Activated CD4-positive, alpha-beta T cell treated with anti-CD3 and anti-CD28 coated beads, Interleukin-2, amount 10 ng/mL, durations not matched to agents 7 days and 5 days (primary cell): ENCODE measurements around the gene TMSB4X. TPM values are rescaled to one million over a fixed set of nuclear protein-coding genes. Genes with fewer than 3 reads are reported as not detected.

Experiments used
- CTCF ChIA-PET: fragments of 350-600 bp; sonication (Branson Sonifier 250); formaldehyde crosslinking; loops from one replicate; lab custom pipeline; 2021; ENCODE audit warnings: antibody characterized with exemption; lab: Charles Lee
- POLR2A ChIA-PET: fragments of 350-600 bp; sonication (Branson Sonifier 250); formaldehyde crosslinking; loops from one replicate; lab custom pipeline; 2021; ENCODE audit warnings: antibody characterized with exemption; lab: Charles Lee
- DNase-seq: peaks from one replicate; pipeline ENCODE4 v3.0.0-alpha.2; 2020
- H3K27ac Mint-ChIP-seq: one replicate; pipeline ENCODE4 v1.8.0; 2021; ENCODE audit warnings: mild to moderate bottlenecking, moderate library complexity, mixed read lengths
- H3K27me3 Mint-ChIP-seq: one replicate; pipeline ENCODE4 v1.8.0; 2021; ENCODE audit warnings: mixed read lengths
- H3K36me3 Mint-ChIP-seq: one replicate; pipeline ENCODE4 v1.8.0; 2021; ENCODE audit warnings: low read depth, mixed read lengths
- H3K4me1 Mint-ChIP-seq: one replicate; pipeline ENCODE4 v1.8.0; 2021; ENCODE audit warnings: mixed read lengths
- H3K4me3 Mint-ChIP-seq: one replicate; pipeline ENCODE4 v1.8.0; 2021; ENCODE audit warnings: mild to moderate bottlenecking, moderate library complexity, mixed read lengths
- H3K9me3 Mint-ChIP-seq: one replicate; pipeline ENCODE4 v1.8.0; 2021; ENCODE audit warnings: mixed read lengths
- total RNA-seq, 2 experiments: library from RNA; stranded (reverse); gene quantifications; one replicate each; pipeline ENCODE4 v1.2.3, GENCODE V29; 2021

Gene TMSB4X
- total RNA-seq, 2 experiments from 2014 or later, result 9,113 to 9,418 TPM

DNA sequence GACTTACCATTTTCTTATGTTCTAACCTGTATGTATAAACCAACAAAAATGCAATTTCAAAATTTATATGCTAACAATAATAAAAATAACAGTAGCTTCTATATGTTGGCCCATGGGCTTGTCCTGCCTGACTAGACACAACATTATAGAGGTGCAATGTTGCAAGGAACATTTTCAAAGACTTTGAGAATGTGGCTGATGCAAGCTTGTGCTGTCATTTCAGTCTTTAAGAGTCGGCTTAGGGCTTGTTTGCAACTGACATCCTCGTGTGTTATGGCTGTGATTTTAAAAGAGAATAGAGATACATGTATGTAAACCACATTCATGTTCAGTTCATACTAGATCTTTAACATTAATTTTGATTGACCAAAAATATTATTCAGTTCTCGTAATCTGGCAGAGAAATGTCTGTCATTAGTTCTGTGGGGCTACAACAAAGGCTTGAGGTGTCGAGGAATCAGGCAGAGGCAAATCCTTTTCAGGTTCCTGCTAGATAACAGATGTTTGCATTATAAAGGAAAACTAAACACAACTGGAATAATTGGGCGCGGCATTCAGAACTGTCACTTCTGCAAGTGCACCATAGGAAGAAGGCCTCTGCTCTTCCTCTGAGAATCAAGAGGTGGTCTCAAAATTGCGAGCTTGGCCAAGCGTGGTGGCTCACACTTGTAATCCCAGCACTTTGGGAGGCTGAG, 13.1 kb downstream of the TMSB4X start:
- H3K27ac Mint-ChIP-seq, result no peak overlapping the region
- H3K9me3 Mint-ChIP-seq, result peaks cover 10% of the 10 kb centered on the region
- H3K4me1 Mint-ChIP-seq, result peaks cover 62% of the 10 kb centered on the region
- CTCF ChIA-PET, result interaction anchor here (1.1 to 1.5 kb wide), 2 partner anchors 89 to 104 kb away, joined by 3 to 4 read pairs; no protein-coding TSS in a partner anchor
- no peak overlapping the region for H3K4me3 Mint-ChIP-seq
- POLR2A ChIA-PET, result no interaction called here
- H3K27me3 Mint-ChIP-seq, result no peaks in the 10 kb centered on the region
- peaks cover 17% of the 10 kb centered on the region for H3K36me3 Mint-ChIP-seq
- no peak for DNase-seq

DNA sequence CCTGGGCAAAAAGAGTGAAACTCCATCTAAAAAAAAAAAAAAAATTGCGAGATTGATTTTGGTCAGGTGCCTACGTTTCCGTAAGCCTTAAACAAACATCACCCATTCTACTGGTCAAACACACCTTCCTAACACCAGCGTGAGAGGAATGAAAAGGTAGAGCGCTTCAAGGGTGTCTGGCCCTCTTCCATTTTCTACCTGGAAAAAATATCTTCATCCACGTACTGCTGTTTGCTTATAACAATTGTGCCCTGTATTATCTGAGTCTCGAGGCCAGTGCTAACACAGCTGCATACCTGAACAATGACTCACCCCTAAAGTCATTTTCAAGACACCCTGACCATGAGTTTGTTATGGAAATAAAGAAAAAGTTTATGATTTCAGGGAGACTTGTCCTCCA, 13.9 kb downstream of the TMSB4X start:
- H3K27me3 Mint-ChIP-seq, result no peaks in the 10 kb centered on the region
- peaks cover 55% of the 10 kb centered on the region for H3K4me1 Mint-ChIP-seq
- H3K36me3 Mint-ChIP-seq, result peaks cover 17% of the 10 kb centered on the region
- H3K9me3 Mint-ChIP-seq, result peaks cover 10% of the 10 kb centered on the region
- no peak for DNase-seq
- ChIA-PET CTCF (interaction anchor here (1.5 kb wide), 1 partner anchor 88 kb away, joined by 4 read pairs; no protein-coding TSS in a partner anchor), POLR2A (no interaction called here)
- H3K4me3 Mint-ChIP-seq, result no peak overlapping the region
- H3K27ac Mint-ChIP-seq, result no peak overlapping the region

DNA sequence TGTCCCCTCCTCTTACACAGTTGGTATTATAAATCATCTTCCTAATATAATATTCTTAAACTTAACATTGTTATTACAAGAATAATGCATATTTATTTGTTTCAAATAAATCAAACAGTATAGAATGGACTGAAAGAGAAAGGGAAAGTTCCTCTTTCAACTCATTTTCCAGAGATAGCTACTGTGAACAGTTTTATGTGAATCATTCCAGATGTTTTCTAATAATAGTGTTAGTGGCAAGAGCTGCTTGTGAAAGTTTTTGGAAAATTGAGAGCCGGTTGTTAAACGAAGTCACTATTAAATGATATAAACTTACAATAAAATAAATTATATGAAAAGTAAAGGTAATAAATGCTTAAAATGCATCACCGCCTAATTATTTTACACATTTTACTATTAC, 14.6 kb downstream of the TMSB4X start:
- no peak overlapping the region for H3K4me3 Mint-ChIP-seq
- no peaks in the 10 kb centered on the region for H3K27me3 Mint-ChIP-seq
- H3K27ac Mint-ChIP-seq, result no peak overlapping the region
- CTCF ChIA-PET, result no interaction called here
- peaks cover 17% of the 10 kb centered on the region for H3K36me3 Mint-ChIP-seq
- H3K4me1 Mint-ChIP-seq, result peaks cover 48% of the 10 kb centered on the region
- POLR2A ChIA-PET, result no interaction called here
- peaks cover 10% of the 10 kb centered on the region for H3K9me3 Mint-ChIP-seq
- DNase-seq, result no peak

DNA sequence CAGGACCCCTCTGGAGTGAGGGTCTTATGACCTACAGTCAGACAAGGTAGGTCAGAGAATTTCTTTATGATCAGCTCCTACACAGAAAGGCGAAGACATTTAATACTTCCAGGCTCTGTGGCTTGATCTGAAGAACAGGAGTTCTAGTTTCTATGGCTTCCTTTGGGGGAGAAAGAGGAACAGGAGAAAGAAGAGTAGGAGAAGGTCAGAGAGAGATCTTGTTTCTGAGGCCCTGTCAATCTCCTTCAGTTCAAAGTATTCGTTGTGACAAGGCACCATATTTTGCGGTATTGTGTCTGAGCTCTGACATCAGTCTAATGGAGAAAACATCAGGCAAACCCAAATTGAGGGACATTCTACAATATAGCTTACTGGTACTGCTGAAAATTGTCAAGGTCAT, 16.7 kb downstream of the TMSB4X start:
- Mint-ChIP-seq H3K4me1 (peaks cover 41% of the 10 kb centered on the region), H3K27ac (no peak overlapping the region)
- POLR2A ChIA-PET, result no interaction called here

DNA sequence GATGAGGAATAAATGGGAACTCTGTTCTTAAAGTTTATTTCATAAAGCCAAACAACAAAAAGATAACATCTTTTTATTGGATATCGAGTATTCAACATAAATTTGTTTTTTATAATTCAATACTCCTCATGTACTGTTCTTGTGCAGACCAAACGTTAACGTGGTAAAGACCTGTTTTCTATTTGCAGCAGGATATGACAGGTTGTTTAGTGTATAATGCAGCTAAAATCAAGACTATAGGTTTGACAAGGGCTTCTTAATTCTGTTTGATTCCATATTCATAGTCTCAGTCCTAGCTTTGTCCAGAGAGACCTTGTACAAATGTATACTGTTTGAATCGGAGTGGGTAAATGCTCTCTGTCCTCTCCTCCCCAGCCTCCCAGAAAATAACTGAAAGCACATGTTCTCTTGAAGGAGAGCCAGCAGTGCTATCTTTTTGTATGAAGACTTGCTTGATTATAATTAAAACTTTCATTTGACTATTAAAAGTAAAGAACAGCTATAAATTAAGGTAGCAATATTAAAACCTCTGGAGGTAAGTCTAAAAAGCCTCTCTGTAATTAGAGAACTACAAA, 17.7 kb downstream of the TMSB4X start:
- Mint-ChIP-seq H3K9me3 (peaks cover 3% of the 10 kb centered on the region), H3K36me3 (peaks cover 12% of the 10 kb centered on the region), H3K4me3 (no peak overlapping the region), H3K27ac (no peak overlapping the region), H3K27me3 (no peaks in the 10 kb centered on the region), H3K4me1 (peaks cover 42% of the 10 kb centered on the region)
- no peak for DNase-seq
- ChIA-PET POLR2A (no interaction called here), CTCF (interaction anchor here (1.1 to 2.3 kb wide), 4 partner anchors 22 to 58 kb away, joined by 3 to 5 read pairs (median 3); no protein-coding TSS in a partner anchor)

More for the DNA sequence above, 16.7 kb downstream of the TMSB4X start:
- Mint-ChIP-seq H3K4me3 (no peak overlapping the region), H3K9me3 (peaks cover 8% of the 10 kb centered on the region), H3K27me3 (no peaks in the 10 kb centered on the region), H3K36me3 (peaks cover 18% of the 10 kb centered on the region)
- no peak for DNase-seq
- CTCF ChIA-PET, result interaction anchor here (1.1 to 1.3 kb wide), 2 partner anchors 22 to 41 kb away, joined by 3 read pairs; no protein-coding TSS in a partner anchor

DNA sequence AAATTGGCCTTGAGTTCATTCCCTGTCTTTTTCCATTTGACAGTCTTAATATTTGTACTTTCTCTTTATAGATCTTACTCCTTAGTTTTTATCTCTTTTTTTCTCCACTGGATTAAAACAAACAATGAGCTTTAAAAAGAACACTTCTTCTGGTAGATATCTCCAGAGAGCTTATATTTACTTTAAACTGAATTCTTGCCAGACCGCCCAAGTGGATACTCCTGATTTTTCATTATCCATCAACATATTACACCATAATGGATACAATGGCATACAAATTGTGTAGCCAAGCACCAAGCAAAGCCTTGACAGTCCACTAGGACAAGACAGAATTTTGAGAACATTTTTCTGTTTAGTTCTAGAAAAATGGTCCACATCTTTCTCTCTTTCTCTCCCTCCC, 18.9 kb downstream of the TMSB4X start:
- no peak overlapping the region for H3K27ac Mint-ChIP-seq
- H3K36me3 Mint-ChIP-seq, result peaks cover 15% of the 10 kb centered on the region
- POLR2A ChIA-PET, result no interaction called here
- CTCF ChIA-PET, result interaction anchor here (0.6 to 2.3 kb wide), 3 partner anchors 20 to 85 kb away, joined by 3 to 5 read pairs (median 3); no protein-coding TSS in a partner anchor
- no peak for DNase-seq
- H3K4me3 Mint-ChIP-seq, result no peak overlapping the region
- H3K9me3 Mint-ChIP-seq, result peaks cover 3% of the 10 kb centered on the region
- peaks cover 46% of the 10 kb centered on the region for H3K4me1 Mint-ChIP-seq
- no peaks in the 10 kb centered on the region for H3K27me3 Mint-ChIP-seq

DNA sequence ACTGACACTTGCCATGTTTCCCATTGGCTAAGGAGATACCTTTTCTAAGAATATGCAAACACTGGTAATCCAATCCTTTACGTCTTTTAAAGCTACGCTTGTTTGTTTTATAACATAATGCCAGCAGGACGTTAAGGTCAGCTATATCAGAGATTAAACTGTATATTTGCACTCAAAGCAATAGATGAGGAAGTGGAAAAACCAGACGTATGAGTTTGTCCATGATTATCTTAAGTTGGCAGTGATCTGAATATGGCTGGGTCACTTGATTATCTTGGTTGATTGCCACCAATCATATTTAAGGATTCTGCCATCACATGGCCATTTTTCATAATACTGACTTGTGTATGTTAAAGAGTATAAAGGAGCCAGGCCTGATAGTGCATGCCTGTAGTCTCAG, 19.4 kb downstream of the TMSB4X start:
- ChIA-PET POLR2A (no interaction called here), CTCF (interaction anchor here (0.8 to 2.3 kb wide), 2 partner anchors 20 to 48 kb away, joined by 3 to 5 read pairs; no protein-coding TSS in a partner anchor)
- no peaks in the 10 kb centered on the region for H3K27me3 Mint-ChIP-seq
- no peak overlapping the region for H3K4me3 Mint-ChIP-seq
- DNase-seq, result no peak
- H3K4me1 Mint-ChIP-seq, result peaks cover 46% of the 10 kb centered on the region
- H3K36me3 Mint-ChIP-seq, result peaks cover 15% of the 10 kb centered on the region
- H3K27ac Mint-ChIP-seq, result no peak overlapping the region
- H3K9me3 Mint-ChIP-seq, result peaks cover 3% of the 10 kb centered on the region

DNA sequence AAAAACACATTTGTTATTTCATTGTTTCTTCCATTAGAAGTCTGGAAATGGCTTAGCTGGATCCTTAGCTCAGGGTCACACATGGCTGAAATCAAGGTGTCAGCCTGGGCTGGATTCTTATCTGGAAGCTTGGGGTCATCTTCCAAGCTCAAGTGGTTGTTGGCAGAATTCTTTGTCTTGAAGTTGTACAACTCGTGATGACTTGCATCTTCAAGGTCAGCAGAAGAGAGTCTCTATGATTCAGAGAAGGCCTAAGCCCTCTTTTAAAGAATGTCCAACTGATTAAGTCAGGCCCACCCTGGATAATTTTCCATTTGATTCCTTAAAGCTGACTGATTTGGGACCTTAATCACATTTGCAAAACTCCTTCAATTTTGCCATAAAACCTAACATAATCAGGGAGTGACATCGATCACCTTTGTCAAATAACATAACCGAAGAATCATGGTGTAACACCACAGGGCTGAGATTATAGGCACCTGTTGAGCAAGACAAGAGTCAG, 22.1 kb downstream of the TMSB4X start:
- H3K36me3 Mint-ChIP-seq, result peaks cover 8% of the 10 kb centered on the region
- DNase-seq, result no peak
- POLR2A ChIA-PET, result no interaction called here
- H3K4me1 Mint-ChIP-seq, result peaks cover 61% of the 10 kb centered on the region
- H3K27ac Mint-ChIP-seq, result no peak overlapping the region
- no peaks in the 10 kb centered on the region for H3K27me3 Mint-ChIP-seq
- no peaks in the 10 kb centered on the region for H3K9me3 Mint-ChIP-seq
- CTCF ChIA-PET, result interaction anchor here (1.0 to 1.4 kb wide), 5 partner anchors 11 to 69 kb away, joined by 3 read pairs; no protein-coding TSS in a partner anchor
- no peak overlapping the region for H3K4me3 Mint-ChIP-seq

DNA sequence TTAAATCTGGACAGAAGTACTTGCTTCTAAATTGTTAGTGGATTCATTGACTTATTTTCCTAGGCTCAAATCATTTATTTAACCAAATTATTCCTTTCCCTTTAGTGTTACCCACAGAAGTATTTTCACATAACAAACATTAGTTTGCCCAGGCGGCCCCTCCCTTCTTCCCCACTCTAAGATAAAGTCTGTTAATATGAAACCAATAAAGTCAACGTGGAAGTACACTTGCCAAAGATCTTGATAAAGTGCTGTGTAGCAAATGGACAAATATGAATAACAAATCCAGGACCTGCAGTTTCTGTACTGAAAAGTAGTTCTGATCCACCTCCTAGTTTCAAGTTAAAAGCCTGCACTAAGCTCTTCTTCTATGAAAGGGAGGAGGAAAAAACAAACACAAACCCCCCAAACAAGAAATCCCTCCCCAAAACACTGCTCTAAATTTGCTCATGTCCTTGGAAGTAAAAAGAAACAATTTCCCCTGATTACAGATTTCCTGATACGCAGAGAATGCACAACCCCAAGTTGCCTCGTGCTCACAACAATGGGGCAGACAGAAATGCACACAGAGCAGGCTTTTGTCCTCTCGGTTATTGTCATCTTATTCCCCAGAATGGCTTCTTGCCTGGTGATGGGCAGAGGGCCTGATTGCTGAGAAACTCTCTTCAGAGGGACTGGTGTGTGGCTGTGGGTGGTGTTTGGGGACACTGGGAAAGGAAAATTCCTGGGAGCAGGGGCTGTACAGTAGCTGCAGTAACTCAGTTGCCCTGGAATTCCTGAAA, 23.2 kb downstream of the TMSB4X start:
- no peak for DNase-seq
- ChIA-PET CTCF (interaction anchor here (0.7 to 2.5 kb wide), 6 partner anchors 13 to 95 kb away, joined by 3 to 9 read pairs (median 3); no protein-coding TSS in a partner anchor), POLR2A (interaction anchor here (0.6 to 2.5 kb wide), 2 partner anchors 19 to 87 kb away, joined by 3 to 12 read pairs; no protein-coding TSS in a partner anchor)
- no peaks in the 10 kb centered on the region for H3K27me3 Mint-ChIP-seq
- H3K4me3 Mint-ChIP-seq, result peak overlapping the region; percentile 46
- H3K27ac Mint-ChIP-seq, result peak overlapping the region; percentile 96
- no peaks in the 10 kb centered on the region for H3K9me3 Mint-ChIP-seq
- peaks cover 69% of the 10 kb centered on the region for H3K4me1 Mint-ChIP-seq
- peaks cover 8% of the 10 kb centered on the region for H3K36me3 Mint-ChIP-seq

DNA sequence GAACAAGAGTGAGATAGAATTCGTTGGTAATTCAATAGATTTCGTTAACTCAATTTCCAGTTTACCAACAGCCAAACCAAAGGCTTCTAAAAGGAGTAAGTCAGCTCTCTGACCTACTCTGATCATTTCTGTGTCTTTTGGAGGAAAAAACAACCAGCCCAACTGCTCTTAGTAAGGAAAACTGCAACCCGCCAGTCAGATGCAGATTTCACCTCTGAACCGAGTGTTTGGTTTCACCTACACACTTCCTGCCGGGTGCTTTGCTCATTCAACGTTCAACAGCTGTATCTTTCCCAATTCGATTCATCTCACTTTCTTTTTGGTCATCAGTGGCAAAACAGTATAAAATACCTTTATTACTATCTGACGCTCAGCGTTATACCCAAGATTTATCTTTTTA, 24.5 kb downstream of the TMSB4X start:
- DNase-seq, result peak; percentile 55
- Mint-ChIP-seq H3K27ac (peak overlapping the region; percentile 97), H3K4me3 (peak overlapping the region; percentile 72), H3K4me1 (peaks cover 75% of the 10 kb centered on the region), H3K27me3 (no peaks in the 10 kb centered on the region), H3K9me3 (no peaks in the 10 kb centered on the region), H3K36me3 (peaks cover 8% of the 10 kb centered on the region)
- POLR2A ChIA-PET, result interaction anchor here (0.7 to 2.5 kb wide), 3 partner anchors 20 to 86 kb away, joined by 3 to 12 read pairs (median 3); no protein-coding TSS in a partner anchor
- CTCF ChIA-PET, result interaction anchor here (1.0 to 2.5 kb wide), 3 partner anchors 21 to 53 kb away, joined by 4 to 9 read pairs (median 5); no protein-coding TSS in a partner anchor

DNA sequence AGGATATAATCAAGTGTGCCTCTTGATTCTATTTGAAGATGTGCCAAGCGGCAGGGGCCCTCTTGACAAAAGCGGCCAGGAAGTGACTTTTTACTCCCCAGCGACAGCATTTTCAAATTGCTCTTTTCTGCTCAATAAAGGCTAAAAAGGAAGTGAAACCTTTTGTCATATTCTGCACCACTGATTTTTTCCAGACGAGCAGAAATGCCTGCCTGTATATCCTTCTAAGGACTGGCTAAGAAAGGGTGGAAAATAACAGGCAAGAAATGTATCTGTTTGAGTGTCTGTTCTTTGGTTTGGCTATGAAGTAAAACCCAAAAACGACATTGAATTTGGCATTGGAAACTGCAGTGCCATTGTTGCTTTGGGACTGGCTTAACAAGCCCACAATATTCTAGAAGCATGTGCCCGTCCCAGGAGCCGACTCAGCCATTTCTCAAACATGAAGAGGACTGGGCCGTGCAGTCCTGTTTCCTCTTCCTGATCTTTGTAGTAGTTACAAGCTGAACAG, 25.4 kb downstream of the TMSB4X start:
- ChIA-PET POLR2A (interaction anchor here (2.5 kb wide), 1 partner anchor 21 kb away, joined by 12 read pairs; no protein-coding TSS in a partner anchor), CTCF (interaction anchor here (0.7 to 1.8 kb wide), 5 partner anchors 9 to 692 kb away, joined by 3 to 5 read pairs (median 3); no protein-coding TSS in a partner anchor)
- Mint-ChIP-seq H3K36me3 (peaks cover 7% of the 10 kb centered on the region), H3K4me3 (peak overlapping the region; percentile 72), H3K4me1 (peaks cover 83% of the 10 kb centered on the region), H3K27me3 (no peaks in the 10 kb centered on the region), H3K9me3 (no peaks in the 10 kb centered on the region), H3K27ac (peak overlapping the region; percentile 97)
- DNase-seq, result peak; percentile 59
